GM10248 (cell line): ENCODE data around the gene SLCO4A1.

Experiments
- CTCF ChIA-PET: fragments of 300-600 bp; sonication (Branson Sonifier 250); formaldehyde crosslinking; extraction: SDS; loops from one replicate; lab custom pipeline; 2021; ENCODE audit warnings: antibody characterized with exemption; lab: Yijun Ruan, JAX
- POLR2A ChIA-PET: fragments of 350-650 bp; sonication (Branson Sonifier 250); formaldehyde crosslinking; extraction: SDS; loops from one replicate; lab custom pipeline; 2020; ENCODE audit warnings: antibody characterized with exemption; lab: Yijun Ruan, JAX
- DNase-seq: peaks from one replicate; pipeline ENCODE4 v3.0.0; 2012; ENCODE audit errors: extremely low spot score
- TF ChIP-seq, protein P1 (sequence below): IDR thresholded peaks from 2 replicates; pipeline ENCODE4 v1.5.1; 2012; ENCODE audit warnings: mild to moderate bottlenecking, low read depth; ENCODE audit errors: extremely low read depth, missing control alignments, control extremely low read depth

SLCO4A1 gene

DNA sequence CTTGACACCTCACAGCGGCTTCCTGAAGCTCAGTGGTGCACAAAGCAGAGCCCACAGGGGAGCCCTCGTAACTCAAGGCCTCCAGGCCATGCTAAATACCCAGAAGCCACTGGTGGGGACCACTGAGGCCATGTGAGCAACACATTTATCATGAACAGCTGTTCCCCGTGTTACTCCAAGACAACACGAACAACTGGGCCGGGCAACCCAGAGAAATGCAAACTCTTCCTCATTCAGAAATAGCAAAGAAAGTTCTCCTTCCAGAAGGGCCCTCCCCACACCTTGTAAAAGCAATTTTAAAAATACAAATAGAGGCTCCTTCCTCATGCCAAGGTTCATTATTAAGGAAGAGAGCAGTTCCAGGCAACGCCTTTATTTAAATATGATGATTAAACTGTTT, 36.3 kb upstream of the SLCO4A1 start:
- CTCF ChIA-PET, result interaction anchor here (1.4 to 2.1 kb wide), 2 partner anchors 11 to 22 kb away, joined by 3 to 15 read pairs; no protein-coding TSS in a partner anchor
- no peak for DNase-seq
- POLR2A ChIA-PET, result interaction anchor here (0.6 kb wide), 1 partner anchor 11 kb away, joined by 3 read pairs; no protein-coding TSS in a partner anchor
- TF ChIP-seq, protein P1, sequence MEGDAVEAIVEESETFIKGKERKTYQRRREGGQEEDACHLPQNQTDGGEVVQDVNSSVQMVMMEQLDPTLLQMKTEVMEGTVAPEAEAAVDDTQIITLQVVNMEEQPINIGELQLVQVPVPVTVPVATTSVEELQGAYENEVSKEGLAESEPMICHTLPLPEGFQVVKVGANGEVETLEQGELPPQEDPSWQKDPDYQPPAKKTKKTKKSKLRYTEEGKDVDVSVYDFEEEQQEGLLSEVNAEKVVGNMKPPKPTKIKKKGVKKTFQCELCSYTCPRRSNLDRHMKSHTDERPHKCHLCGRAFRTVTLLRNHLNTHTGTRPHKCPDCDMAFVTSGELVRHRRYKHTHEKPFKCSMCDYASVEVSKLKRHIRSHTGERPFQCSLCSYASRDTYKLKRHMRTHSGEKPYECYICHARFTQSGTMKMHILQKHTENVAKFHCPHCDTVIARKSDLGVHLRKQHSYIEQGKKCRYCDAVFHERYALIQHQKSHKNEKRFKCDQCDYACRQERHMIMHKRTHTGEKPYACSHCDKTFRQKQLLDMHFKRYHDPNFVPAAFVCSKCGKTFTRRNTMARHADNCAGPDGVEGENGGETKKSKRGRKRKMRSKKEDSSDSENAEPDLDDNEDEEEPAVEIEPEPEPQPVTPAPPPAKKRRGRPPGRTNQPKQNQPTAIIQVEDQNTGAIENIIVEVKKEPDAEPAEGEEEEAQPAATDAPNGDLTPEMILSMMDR, result no peak

DNA sequence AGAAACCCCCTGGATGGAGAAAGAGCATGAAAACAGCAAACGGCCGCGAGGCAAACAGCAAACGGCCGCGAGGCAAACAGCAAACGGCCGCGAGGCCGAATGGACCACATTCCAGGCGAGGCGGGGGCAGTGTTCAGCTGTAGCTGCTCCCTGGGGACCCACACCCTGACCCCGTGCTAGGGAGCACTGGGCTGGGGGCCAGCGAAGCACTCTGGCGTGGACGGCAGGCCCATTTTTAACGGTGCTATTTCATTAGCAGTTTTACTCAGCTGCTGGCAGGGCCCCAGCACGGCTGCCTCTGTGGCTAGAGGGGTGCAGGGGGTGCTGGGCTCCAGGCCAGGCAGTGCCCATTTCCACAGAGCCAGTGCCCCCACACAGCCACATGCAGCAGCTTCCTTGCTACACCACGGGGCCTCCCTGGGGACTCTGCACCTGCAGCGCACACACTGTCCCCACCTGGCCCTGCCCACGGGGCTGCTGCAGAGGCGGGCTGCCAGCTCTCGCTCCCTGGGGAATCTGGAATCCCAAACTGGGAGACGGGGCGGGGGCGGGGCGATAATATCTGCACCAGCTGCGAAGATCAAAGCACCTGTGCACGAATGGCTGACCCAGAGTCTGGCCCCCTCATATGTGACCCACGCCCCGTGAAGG, 35.6 kb upstream of the SLCO4A1 start:
- no peak for DNase-seq
- TF ChIP-seq, protein P1, result no peak
- ChIA-PET CTCF (interaction anchor here (1.4 to 2.1 kb wide), 2 partner anchors 10 to 22 kb away, joined by 3 to 15 read pairs; no protein-coding TSS in a partner anchor), POLR2A (no interaction called here)

DNA sequence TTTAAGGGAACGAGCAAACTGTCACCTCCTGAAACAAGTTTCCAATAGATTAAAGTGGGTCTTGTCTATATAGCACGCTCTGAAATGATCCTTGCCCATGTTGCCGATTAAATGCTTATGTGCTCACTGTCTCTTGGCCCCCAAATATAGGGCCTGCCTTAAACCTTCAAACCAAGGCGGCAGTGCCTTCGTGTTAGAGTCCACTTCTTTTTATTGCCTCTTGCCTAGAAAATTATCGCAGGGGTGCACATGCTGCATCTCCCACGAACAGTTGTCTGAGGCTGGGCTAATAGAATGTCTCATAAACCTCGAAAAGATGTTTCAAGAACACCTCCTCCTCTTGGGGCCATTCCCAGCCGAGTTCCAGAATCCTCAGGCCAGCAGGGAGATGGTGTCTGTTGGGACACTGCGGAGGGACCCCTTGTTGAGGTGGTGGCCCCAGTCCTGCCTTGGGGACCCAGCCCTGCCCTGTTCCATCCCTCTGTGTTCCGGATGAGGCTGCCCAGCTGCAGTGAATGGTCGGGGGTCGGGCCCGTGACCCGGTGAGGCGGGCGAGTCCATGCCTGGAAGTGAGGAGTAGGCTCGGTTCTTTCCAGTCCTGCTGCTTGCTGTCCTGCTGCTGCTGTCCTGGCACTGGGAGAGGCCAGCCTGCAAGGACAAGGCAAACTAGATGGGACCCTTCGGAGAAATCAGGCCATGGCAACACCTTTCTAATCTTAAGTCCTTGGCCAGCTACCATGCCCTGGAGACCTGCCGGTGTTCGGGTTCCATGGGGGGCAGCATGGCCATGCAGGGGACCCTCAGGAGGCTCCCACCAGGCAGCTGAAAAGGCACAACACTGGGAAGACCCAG, 34.7 kb upstream of the SLCO4A1 start:
- DNase-seq, result no peak
- TF ChIP-seq, protein P1, result no peak
- CTCF ChIA-PET, result interaction anchor here (1.0 kb wide), 1 partner anchor 9 kb away, joined by 5 read pairs; no protein-coding TSS in a partner anchor
- POLR2A ChIA-PET, result no interaction called here

DNA sequence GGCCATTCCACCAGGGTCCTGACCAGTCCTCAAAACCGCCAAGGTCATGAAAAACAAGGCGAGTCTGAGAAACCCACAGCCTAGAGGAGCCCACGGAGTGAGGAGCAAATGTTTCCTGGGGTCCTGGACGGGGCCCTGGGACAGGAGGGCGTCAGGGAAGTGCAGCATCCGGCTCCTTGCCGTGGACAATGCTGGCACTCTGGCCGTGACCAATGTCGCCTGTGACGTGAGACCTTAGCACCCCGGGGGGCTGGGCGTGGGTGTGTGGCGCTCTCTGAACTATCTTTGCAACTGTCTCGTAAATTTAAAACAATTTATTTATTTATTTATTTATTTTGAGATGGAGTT, 34.1 kb upstream of the SLCO4A1 start:
- ChIA-PET POLR2A (no interaction called here), CTCF (interaction anchor here (1.0 kb wide), 1 partner anchor 9 kb away, joined by 5 read pairs; no protein-coding TSS in a partner anchor)
- no peak for DNase-seq
- TF ChIP-seq, protein P1, result no peak

DNA sequence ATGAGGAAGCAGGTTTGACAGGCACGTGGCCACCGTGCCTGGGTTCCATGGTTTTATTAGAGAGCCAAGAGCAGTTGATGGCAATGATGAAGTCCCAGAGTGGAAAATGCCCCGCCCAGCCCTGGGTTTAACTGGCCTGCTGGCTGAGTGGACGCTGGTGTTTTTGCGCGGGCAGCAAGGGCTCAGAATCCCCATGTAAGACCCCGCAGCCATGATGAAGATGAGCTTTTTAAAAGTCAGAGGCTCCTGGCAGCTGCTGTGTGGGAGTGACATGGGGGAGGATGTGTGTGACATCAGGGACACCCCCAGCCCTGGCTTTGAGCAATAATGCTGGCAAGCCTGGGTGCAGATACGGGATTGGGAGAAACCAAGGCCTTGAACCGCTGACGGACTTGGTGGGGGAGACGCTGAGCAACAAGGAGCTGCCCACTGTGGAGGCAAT, 33.0 kb upstream of the SLCO4A1 start:
- no peak for DNase-seq
- CTCF ChIA-PET, result no interaction called here
- POLR2A ChIA-PET, result no interaction called here
- TF ChIP-seq, protein P1, result no peak
